Measurements from ENCODE around the gene DYNLT1. TPM values are rescaled to one million over a fixed set of nuclear protein-coding genes. Genes with fewer than 3 reads are reported as not detected.

The DYNLT1 gene
- polyA plus RNA-seq, 1 donor, result 128 TPM

DNA sequence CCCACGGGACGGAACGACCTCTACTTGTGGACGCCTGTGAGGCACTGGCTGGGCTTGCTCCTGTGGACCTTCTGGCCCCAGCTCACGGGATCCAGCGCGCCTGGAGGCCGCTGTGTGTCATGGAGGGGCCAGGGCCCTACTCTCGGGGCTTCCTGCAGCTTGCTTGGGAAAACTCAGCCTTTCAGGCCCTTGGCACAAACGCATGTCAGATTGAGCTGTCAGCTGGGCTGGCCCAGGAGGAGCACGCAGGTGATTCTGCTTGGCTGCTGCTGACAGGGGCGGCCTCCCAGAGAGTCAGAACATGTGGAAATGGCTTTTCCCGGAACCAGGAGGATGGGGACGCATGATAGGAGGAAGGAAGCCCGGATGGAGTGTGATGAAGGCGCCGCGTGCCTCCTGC, 44.9 kb downstream of the DYNLT1 start:
- H3K9me3 ChIP-seq (ENCODE audit: control insufficient read depth, low read depth, low read length), result no peaks in the 10 kb centered on the region
- H3K27ac ChIP-seq (ENCODE audit: low read length), result no peak overlapping the region
- no peak for DNase-seq
- no peak overlapping the region for H3K4me3 ChIP-seq (ENCODE audit: low read length)
- no peaks in the 10 kb centered on the region for H3K27me3 ChIP-seq (ENCODE audit: control insufficient read depth, insufficient read depth, low read length)
- H3K4me1 ChIP-seq (ENCODE audit: control insufficient read depth, insufficient read depth, low read length), result no peaks in the 10 kb centered on the region
- no CpG with 5 or more reads among the region's 18 CpGs for WGBS (ENCODE audit: insufficient coverage, low lambda C conversion rate)
- peaks cover 47% of the 10 kb centered on the region for H3K36me3 ChIP-seq (ENCODE audit: control insufficient read depth, insufficient read depth, low read length)

- Histone ChIP-seq H3K27me3 (ENCODE audit: control insufficient read depth, insufficient read depth, low read length) (no peaks in the 10 kb centered on the region), H3K4me3 (ENCODE audit: low read length) (no peak overlapping the region), H3K9me3 (ENCODE audit: control insufficient read depth, low read depth, low read length) (no peaks in the 10 kb centered on the region), H3K4me1 (ENCODE audit: control insufficient read depth, insufficient read depth, low read length) (no peaks in the 10 kb centered on the region), H3K27ac (ENCODE audit: low read length) (no peak overlapping the region), H3K36me3 (ENCODE audit: control insufficient read depth, insufficient read depth, low read length) (peaks cover 44% of the 10 kb centered on the region)
- no CpG with 5 or more reads among the region's 4 CpGs for WGBS (ENCODE audit: insufficient coverage, low lambda C conversion rate)
- no peak for DNase-seq
Measured at GRCh38 chr6:158597565-158597964, 47.0 kb downstream of the DYNLT1 start.

DNA sequence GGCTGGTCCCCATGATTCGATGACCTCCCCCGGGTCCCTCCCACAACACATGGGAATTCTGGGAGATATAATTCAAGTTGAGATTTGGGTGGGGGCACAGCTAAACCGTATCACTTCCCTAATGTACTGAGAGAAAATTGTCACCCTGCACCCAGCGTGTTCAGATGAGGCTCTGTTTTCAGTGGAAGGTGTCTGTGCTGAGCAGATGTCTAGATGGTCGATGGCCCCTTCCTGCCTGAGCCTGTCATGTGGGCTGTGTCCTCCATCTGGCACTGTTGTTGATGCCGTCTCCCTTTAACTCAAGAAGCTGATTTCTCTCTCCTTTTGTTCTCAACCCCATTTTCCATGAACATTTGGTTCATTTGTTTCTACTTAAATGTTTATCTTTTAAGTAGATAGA, 47.7 kb downstream of the DYNLT1 start:
- Histone ChIP-seq H3K4me1 (ENCODE audit: control insufficient read depth, insufficient read depth, low read length) (no peaks in the 10 kb centered on the region), H3K27me3 (ENCODE audit: control insufficient read depth, insufficient read depth, low read length) (no peaks in the 10 kb centered on the region), H3K4me3 (ENCODE audit: low read length) (no peak overlapping the region), H3K9me3 (ENCODE audit: control insufficient read depth, low read depth, low read length) (no peaks in the 10 kb centered on the region), H3K27ac (ENCODE audit: low read length) (no peak overlapping the region), H3K36me3 (ENCODE audit: control insufficient read depth, insufficient read depth, low read length) (peaks cover 40% of the 10 kb centered on the region)
- no peak for DNase-seq
- 90% methylated on average over 1 of the region's 6 CpGs for WGBS (ENCODE audit: insufficient coverage, low lambda C conversion rate)

DNA sequence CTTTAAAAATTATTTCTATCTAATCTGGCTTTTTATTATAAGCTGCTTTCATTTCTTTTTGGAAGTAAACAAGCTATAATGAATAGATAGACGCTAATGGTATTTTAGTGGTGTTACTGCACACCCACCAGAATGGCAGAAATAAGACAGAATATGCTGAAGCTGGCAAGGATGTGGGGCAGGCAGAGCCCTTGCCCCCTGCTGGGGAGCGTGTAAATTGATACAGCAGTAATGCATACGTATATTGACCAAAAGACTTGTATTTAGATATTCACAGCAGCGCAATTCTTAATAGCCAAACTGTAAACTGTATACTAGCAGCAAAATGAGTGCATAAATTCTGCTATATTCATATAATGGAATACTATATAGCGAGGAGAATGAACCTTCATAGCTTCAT, 49.3 kb downstream of the DYNLT1 start:
- 100% methylated on average over 3 of the region's 5 CpGs for WGBS (ENCODE audit: insufficient coverage, low lambda C conversion rate)
- DNase-seq, result no peak
- Histone ChIP-seq H3K9me3 (ENCODE audit: control insufficient read depth, low read depth, low read length) (no peaks in the 10 kb centered on the region), H3K4me1 (ENCODE audit: control insufficient read depth, insufficient read depth, low read length) (no peaks in the 10 kb centered on the region), H3K4me3 (ENCODE audit: low read length) (no peak overlapping the region), H3K27me3 (ENCODE audit: control insufficient read depth, insufficient read depth, low read length) (no peaks in the 10 kb centered on the region), H3K27ac (ENCODE audit: low read length) (no peak overlapping the region), H3K36me3 (ENCODE audit: control insufficient read depth, insufficient read depth, low read length) (peaks cover 51% of the 10 kb centered on the region)

GRCh38 chr6:158593670-158594069, 50.9 kb downstream of the DYNLT1 start:
- H3K27ac ChIP-seq (ENCODE audit: low read length), result no peak overlapping the region
- H3K36me3 ChIP-seq (ENCODE audit: control insufficient read depth, insufficient read depth, low read length), result peaks cover 52% of the 10 kb centered on the region
- H3K4me1 ChIP-seq (ENCODE audit: control insufficient read depth, insufficient read depth, low read length), result no peaks in the 10 kb centered on the region
- 100% methylated on average over 1 of the region's 3 CpGs for WGBS (ENCODE audit: insufficient coverage, low lambda C conversion rate)
- H3K4me3 ChIP-seq (ENCODE audit: low read length), result no peak overlapping the region
- H3K9me3 ChIP-seq (ENCODE audit: control insufficient read depth, low read depth, low read length), result no peaks in the 10 kb centered on the region
- no peaks in the 10 kb centered on the region for H3K27me3 ChIP-seq (ENCODE audit: control insufficient read depth, insufficient read depth, low read length)
- DNase-seq, result no peak

GRCh38 chr6:158591810-158592209, 52.7 kb downstream of the DYNLT1 start:
- H3K36me3 ChIP-seq (ENCODE audit: control insufficient read depth, insufficient read depth, low read length), result peaks cover 63% of the 10 kb centered on the region
- H3K4me1 ChIP-seq (ENCODE audit: control insufficient read depth, insufficient read depth, low read length), result no peaks in the 10 kb centered on the region
- H3K27ac ChIP-seq (ENCODE audit: low read length), result no peak overlapping the region
- H3K9me3 ChIP-seq (ENCODE audit: control insufficient read depth, low read depth, low read length), result no peaks in the 10 kb centered on the region
- DNase-seq, result no peak
- H3K4me3 ChIP-seq (ENCODE audit: low read length), result no peak overlapping the region
- no CpG with 5 or more reads among the region's 4 CpGs for WGBS (ENCODE audit: insufficient coverage, low lambda C conversion rate)
- no peaks in the 10 kb centered on the region for H3K27me3 ChIP-seq (ENCODE audit: control insufficient read depth, insufficient read depth, low read length)

- Histone ChIP-seq H3K4me1 (ENCODE audit: control insufficient read depth, insufficient read depth, low read length) (no peaks in the 10 kb centered on the region), H3K36me3 (ENCODE audit: control insufficient read depth, insufficient read depth, low read length) (peaks cover 63% of the 10 kb centered on the region), H3K27me3 (ENCODE audit: control insufficient read depth, insufficient read depth, low read length) (no peaks in the 10 kb centered on the region), H3K27ac (ENCODE audit: low read length) (no peak overlapping the region), H3K9me3 (ENCODE audit: control insufficient read depth, low read depth, low read length) (no peaks in the 10 kb centered on the region), H3K4me3 (ENCODE audit: low read length) (no peak overlapping the region)
- WGBS (ENCODE audit: insufficient coverage, low lambda C conversion rate), result no CpG with 5 or more reads among the region's 7 CpGs
- DNase-seq, result no peak
Measured at GRCh38 chr6:158591134-158591809, 53.3 kb downstream of the DYNLT1 start.

DNA sequence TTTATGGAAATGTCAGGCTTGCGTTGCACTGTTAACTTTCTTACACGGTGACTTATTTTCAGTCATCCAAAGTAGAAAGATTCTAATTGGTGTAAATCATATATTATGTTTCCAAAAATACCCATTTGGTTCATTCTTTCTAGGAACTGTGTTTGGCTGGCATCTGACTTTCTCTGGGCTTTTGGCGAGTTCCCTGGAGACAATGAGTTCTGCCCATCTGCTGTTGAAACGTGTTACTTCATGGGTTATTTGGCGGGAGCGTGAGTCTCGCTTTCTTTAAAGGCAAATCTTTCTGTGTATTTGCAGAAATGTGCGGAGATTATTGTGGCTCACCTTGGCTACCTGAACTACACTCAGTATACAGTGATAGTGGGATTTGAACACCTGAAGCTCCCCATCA, 55.2 kb downstream of the DYNLT1 start:
- no peak overlapping the region for H3K4me3 ChIP-seq (ENCODE audit: low read length)
- H3K9me3 ChIP-seq (ENCODE audit: control insufficient read depth, low read depth, low read length), result no peaks in the 10 kb centered on the region
- H3K27me3 ChIP-seq (ENCODE audit: control insufficient read depth, insufficient read depth, low read length), result no peaks in the 10 kb centered on the region
- peaks cover 76% of the 10 kb centered on the region for H3K36me3 ChIP-seq (ENCODE audit: control insufficient read depth, insufficient read depth, low read length)
- no peaks in the 10 kb centered on the region for H3K4me1 ChIP-seq (ENCODE audit: control insufficient read depth, insufficient read depth, low read length)
- H3K27ac ChIP-seq (ENCODE audit: low read length), result no peak overlapping the region
- DNase-seq, result no peak
- 100% methylated on average over 2 of the region's 8 CpGs for WGBS (ENCODE audit: insufficient coverage, low lambda C conversion rate)

GRCh38 chr6:158586652-158587051, 57.9 kb downstream of the DYNLT1 start:
- Histone ChIP-seq H3K4me3 (ENCODE audit: low read length) (no peak overlapping the region), H3K27me3 (ENCODE audit: control insufficient read depth, insufficient read depth, low read length) (no peaks in the 10 kb centered on the region), H3K27ac (ENCODE audit: low read length) (no peak overlapping the region), H3K36me3 (ENCODE audit: control insufficient read depth, insufficient read depth, low read length) (peaks cover 74% of the 10 kb centered on the region), H3K4me1 (ENCODE audit: control insufficient read depth, insufficient read depth, low read length) (no peaks in the 10 kb centered on the region), H3K9me3 (ENCODE audit: control insufficient read depth, low read depth, low read length) (no peaks in the 10 kb centered on the region)
- DNase-seq, result no peak
- WGBS (ENCODE audit: insufficient coverage, low lambda C conversion rate), result no CpG with 5 or more reads among the region's 8 CpGs

Data from large intestine (tissue), 3 donors.